G401 (cell line): ENCODE data around the gene RMRP. TPM values are rescaled to one million over a fixed set of nuclear protein-coding genes. Genes with fewer than 3 reads are reported as not detected.

Source experiments
- DNase-seq: peaks from one replicate; pipeline ENCODE4 v3.0.0-alpha.2; 2015; ENCODE audit warnings: low spot score
- in situ Hi-C: cut with HindIII; loops from 2 replicates; pipeline ENCODE4 v1.10.0; 2016; ENCODE audit warnings: low sequenced_read_pairs, mixed read lengths
- total RNA-seq: library from RNA; depleted of rRNA; stranded (reverse); fragments of >200 nt; shearing (Covaris generic); gene quantifications from 2 replicates; pipeline ENCODE4 v1.2.3, GENCODE V29; 2014

RMRP gene
- total RNA-seq, 1 experiment from 2014 or later, result 4,372 TPM

- in situ Hi-C loops, result no loop called here
- DNase-seq, result no peak
Observed at GRCh38 chr9:35688558-35689541, 31.0 kb upstream of the RMRP start.

GRCh38 chr9:35687972-35688557, 30.2 kb upstream of the RMRP start:
- in situ Hi-C loops, result no loop called here
- DNase-seq, result no peak

GRCh38 chr9:35687306-35687705, 29.5 kb upstream of the RMRP start:
- in situ Hi-C loops, result no loop called here
- DNase-seq, result no peak

GRCh38 chr9:35686222-35687203, 28.7 kb upstream of the RMRP start:
- in situ Hi-C loops, result no loop called here

GRCh38 chr9:35685506-35685905, 27.7 kb upstream of the RMRP start:
- in situ Hi-C loops, result no loop called here
- no peak for DNase-seq

More at GRCh38 chr9:35686222-35687203, 28.7 kb upstream of the RMRP start:
- peak; percentile 95 for DNase-seq

DNA sequence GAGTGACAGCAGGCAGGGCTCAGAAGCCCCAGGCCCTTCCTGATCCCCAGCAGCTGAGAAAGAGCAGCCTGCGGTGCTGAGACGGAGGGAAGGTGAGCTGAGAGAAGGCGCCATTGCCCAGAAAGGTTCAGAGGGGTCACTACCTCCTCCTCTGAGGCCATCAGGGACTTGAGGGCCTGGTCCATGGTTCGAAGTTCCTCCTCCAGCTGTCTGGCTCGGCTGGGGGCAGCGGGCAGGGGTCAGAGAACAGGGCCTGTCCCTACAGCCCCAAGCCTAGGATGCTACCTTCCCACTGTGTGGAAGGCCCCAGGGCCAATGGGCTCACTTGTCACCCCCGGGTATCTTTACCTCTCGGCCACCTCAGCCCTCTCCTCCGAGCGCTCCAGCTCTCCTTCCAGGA, 27.1 kb upstream of the RMRP start:
- DNase-seq, result no peak
- in situ Hi-C loops, result no loop called here

- DNase-seq, result no peak
- in situ Hi-C loops, result no loop called here
Observed at GRCh38 chr9:35683323-35683722, 25.5 kb upstream of the RMRP start.

DNA sequence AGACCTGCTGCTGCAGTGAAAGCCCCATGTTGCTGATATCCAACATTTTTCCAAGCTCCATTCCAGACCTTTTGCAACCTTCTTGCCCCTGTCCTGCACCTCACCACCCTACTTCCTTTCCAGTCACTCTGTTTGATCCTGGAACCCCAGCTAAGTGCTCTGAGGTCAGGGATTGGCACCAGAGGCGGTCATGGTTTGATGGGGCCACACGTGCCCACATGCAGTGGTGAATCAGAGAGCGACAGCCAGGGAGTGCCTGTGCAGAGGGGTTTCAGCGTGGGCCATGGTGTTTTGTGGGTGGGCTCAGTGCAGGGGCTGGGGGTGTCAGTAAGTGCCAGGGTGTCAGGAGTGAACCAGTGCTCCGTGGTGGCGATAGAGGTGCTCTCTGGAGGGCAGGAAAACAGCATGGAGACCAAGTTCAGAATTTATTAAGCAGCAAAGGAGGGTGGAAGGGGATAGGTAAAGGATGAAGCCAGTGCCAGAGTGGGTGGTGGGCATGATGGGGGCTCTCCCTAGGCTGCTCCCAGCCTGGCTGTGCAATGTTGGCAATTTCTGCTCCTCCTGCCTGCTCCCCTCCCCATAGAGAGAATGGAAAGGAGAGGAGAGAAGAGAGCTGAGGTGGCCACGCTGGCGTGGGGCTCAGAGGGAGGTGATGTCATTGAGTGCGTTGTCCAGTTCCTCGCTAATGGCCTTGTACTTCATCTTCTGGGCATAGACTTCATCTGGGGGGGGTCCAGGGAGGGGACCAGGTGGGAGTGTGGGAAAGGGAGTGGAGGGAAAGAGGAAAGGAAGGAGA, 24.9 kb upstream of the RMRP start:
- no peak for DNase-seq
- in situ Hi-C loops, result no loop called here

GRCh38 chr9:35682051-35682450, 24.2 kb upstream of the RMRP start:
- in situ Hi-C loops, result no loop called here
- no peak for DNase-seq

GRCh38 chr9:35681341-35682002, 23.7 kb upstream of the RMRP start:
- no peak for DNase-seq
- in situ Hi-C loops, result no loop called here

- peak; percentile 81 for DNase-seq
- in situ Hi-C loops, result no loop called here
Observed at GRCh38 chr9:35680331-35681105, 22.7 kb upstream of the RMRP start.

- no peak for DNase-seq
- in situ Hi-C loops, result no loop called here
Observed at GRCh38 chr9:35679766-35680330, 22.0 kb upstream of the RMRP start.

DNA sequence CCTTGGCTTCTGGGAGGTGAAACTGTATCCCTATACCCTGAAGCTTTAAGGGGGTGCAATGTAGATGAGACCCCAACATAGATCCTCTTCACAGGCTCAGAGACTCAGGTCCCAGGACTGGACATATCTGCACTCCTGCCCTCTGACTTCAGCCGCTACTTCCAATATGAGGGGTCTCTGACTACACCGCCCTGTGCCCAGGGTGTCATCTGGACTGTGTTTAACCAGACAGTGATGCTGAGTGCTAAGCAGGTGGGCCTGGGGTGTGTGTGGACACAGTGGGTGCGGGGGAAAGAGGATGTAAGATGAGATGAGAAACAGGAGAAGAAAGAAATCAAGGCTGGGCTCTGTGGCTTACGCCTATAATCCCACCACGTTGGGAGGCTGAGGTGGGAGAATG, 21.3 kb upstream of the RMRP start:
- no peak for DNase-seq
- in situ Hi-C loops, result no loop called here

- no peak for DNase-seq
- in situ Hi-C loops, result no loop called here
Observed at GRCh38 chr9:35675732-35676392, 18.0 kb upstream of the RMRP start.

- no peak for DNase-seq
Observed at GRCh38 chr9:35675204-35675603, 17.4 kb upstream of the RMRP start.

GRCh38 chr9:35674025-35674361, 16.2 kb upstream of the RMRP start:
- DNase-seq, result no peak
- in situ Hi-C loops, result no loop called here

More at GRCh38 chr9:35675204-35675603, 17.4 kb upstream of the RMRP start:
- in situ Hi-C loops, result no loop called here
